Measurements from ENCODE around the gene CTF1.
"Not testable (repeated sequence)": the region's sequence is repeated elsewhere in the genome, so short reads cannot be mapped to it uniquely, and the experiment has no call there.

CTF1 gene

GRCh38 chr16:30896261-30896888 is at the start of gene CTF1:
Gene CTF1 (plus strand): TSS chr16:30896614. CDS start chr16:30896644, 30 bp downstream.
- DNase-seq, result no peak

- no peak for DNase-seq
Measured at GRCh38 chr16:30846649-30847402, 49.6 kb upstream of the CTF1 start.

- no peak for DNase-seq
Measured at GRCh38 chr16:30850246-30850645, 46.2 kb upstream of the CTF1 start.

GRCh38 chr16:30853758-30854157 is 42.7 kb upstream of the CTF1 start:
- DNase-seq, result no peak

GRCh38 chr16:30858111-30858495 is 38.3 kb upstream of the CTF1 start:
- DNase-seq, result no peak

- DNase-seq, result no peak
Measured at GRCh38 chr16:30858829-30859423, 37.5 kb upstream of the CTF1 start.

GRCh38 chr16:30860729-30861128 is 35.7 kb upstream of the CTF1 start:
- not testable (repeated sequence) for DNase-seq

GRCh38 chr16:30863178-30863577 is 33.2 kb upstream of the CTF1 start:
- not testable (repeated sequence) for DNase-seq

- no peak for DNase-seq
Measured at GRCh38 chr16:30866031-30866430, 30.4 kb upstream of the CTF1 start.

GRCh38 chr16:30867747-30868146 is 28.7 kb upstream of the CTF1 start:
- no peak for DNase-seq

GRCh38 chr16:30870904-30871303 is 25.5 kb upstream of the CTF1 start:
- DNase-seq, result no peak

- DNase-seq, result no peak
Measured at GRCh38 chr16:30874244-30874820, 22.1 kb upstream of the CTF1 start.

- peak; percentile 91 for DNase-seq
Measured at GRCh38 chr16:30874821-30875717, 21.3 kb upstream of the CTF1 start.

GRCh38 chr16:30875871-30876801 is 20.3 kb upstream of the CTF1 start:
- peak; percentile 67 for DNase-seq

GRCh38 chr16:30876867-30877266 is 19.5 kb upstream of the CTF1 start:
- DNase-seq, result no peak

- DNase-seq, result no peak
Measured at GRCh38 chr16:30882429-30883310, 13.7 kb upstream of the CTF1 start.

- DNase-seq, result no peak
Measured at GRCh38 chr16:30884760-30885159, 11.7 kb upstream of the CTF1 start.

- no peak for DNase-seq
Measured at GRCh38 chr16:30885196-30885595, 11.2 kb upstream of the CTF1 start.

GRCh38 chr16:30886145-30886544 is 10.3 kb upstream of the CTF1 start:
- DNase-seq, result no peak

- no peak for DNase-seq
Measured at GRCh38 chr16:30887927-30888326, 8.5 kb upstream of the CTF1 start.

Data from CD4-positive, alpha-beta T cell treated with Interleukin-17A for 1 hour (primary cell).